Glomerular visceral epithelial cell (primary cell): ENCODE measurements around the gene LRRN4CL.
"Not testable (repeated sequence)": the region's sequence is repeated elsewhere in the genome, so short reads cannot be mapped to it uniquely, and the experiment has no call there.

Experiments used
- DNase-seq: peaks from one replicate; pipeline ENCODE4 v3.0.0-alpha.2; 2016; ENCODE audit errors: extremely low spot score

Gene LRRN4CL

GRCh38 chr11:62689421-62690183 is at the start of gene LRRN4CL:
Gene LRRN4CL, minus strand, starts transcription at chr11:62689530. Its CDS starts 1,022 bp downstream, at chr11:62688508.
- peak; percentile 42 for DNase-seq

- no peak for DNase-seq
These were observed 47.9 kb upstream of the LRRN4CL start for GRCh38 chr11:62737196-62737595.

GRCh38 chr11:62732830-62733229 is 43.5 kb upstream of the LRRN4CL start:
- DNase-seq, result no peak

- not testable (repeated sequence) for DNase-seq
These were observed 40.7 kb upstream of the LRRN4CL start for GRCh38 chr11:62730076-62730475.

GRCh38 chr11:62728171-62728988 is 39.0 kb upstream of the LRRN4CL start, which contains the start of gene TTC9C:
Gene TTC9C, plus strand, starts transcription at chr11:62728486. Its CDS starts 363 bp downstream, at chr11:62728849.
- DNase-seq, result peak; percentile 83

- peak; percentile 97 for DNase-seq
These were observed 38.5 kb upstream of the LRRN4CL start for GRCh38 chr11:62727872-62728170.

GRCh38 chr11:62727165-62727871 is 38.0 kb upstream of the LRRN4CL start, which contains the start of gene HNRNPUL2:
Gene HNRNPUL2, minus strand, starts transcription at chr11:62727457. Its CDS starts 301 bp downstream, at chr11:62727156.
- DNase-seq, result peak; percentile 99

- no peak for DNase-seq
These were observed 37.5 kb upstream of the LRRN4CL start for GRCh38 chr11:62726915-62727164.

GRCh38 chr11:62726156-62726914 is 37.0 kb upstream of the LRRN4CL start:
- no peak for DNase-seq

GRCh38 chr11:62725646-62726045 is 36.3 kb upstream of the LRRN4CL start:
- no peak for DNase-seq

GRCh38 chr11:62724171-62724570 is 34.8 kb upstream of the LRRN4CL start:
- DNase-seq, result no peak

GRCh38 chr11:62721994-62722393 is 32.7 kb upstream of the LRRN4CL start:
- DNase-seq, result no peak

GRCh38 chr11:62719302-62719978 is 30.1 kb upstream of the LRRN4CL start:
- no peak for DNase-seq

GRCh38 chr11:62716816-62717215 is 27.5 kb upstream of the LRRN4CL start:
- DNase-seq, result no peak

- no peak for DNase-seq
These were observed 26.9 kb upstream of the LRRN4CL start for GRCh38 chr11:62716206-62716605.

GRCh38 chr11:62715150-62716130 is 26.1 kb upstream of the LRRN4CL start:
- DNase-seq, result no peak

- DNase-seq, result peak; percentile 53
These were observed 24.0 kb upstream of the LRRN4CL start for GRCh38 chr11:62713343-62713742.

- DNase-seq, result no peak
These were observed 23.5 kb upstream of the LRRN4CL start for GRCh38 chr11:62712861-62713260.

GRCh38 chr11:62712276-62712812 is 23.0 kb upstream of the LRRN4CL start:
- DNase-seq, result no peak

GRCh38 chr11:62710001-62710345 is 20.6 kb upstream of the LRRN4CL start:
- no peak for DNase-seq
